GM12878 (cell line): ENCODE results near the gene CSMD2.

Source experiments
- BHLHE40 ChIP-seq, 2 experiments: fragments of 450-650 bp in 1 of 2; IDR thresholded peaks; 2 replicates each; pipeline ENCODE4 v1.6.1; 2011 to 2017; ENCODE audit warnings: low read depth in 2 of 2, borderline replicate concordance in 1 of 2, improper control_type of control experiment in 1 of 2, low read length in 1 of 2, mild to moderate bottlenecking in 1 of 2
- BRCA1 ChIP-seq: IDR thresholded peaks from 2 replicates; pipeline ENCODE4 v1.6.1; 2011; ENCODE audit warnings: low read depth, low read length, improper control_type of control experiment
- CTCF ChIP-seq, 3 experiments: IDR thresholded peaks in 2 of 3; conservative IDR thresholded peaks in 1 of 3; 2 replicates each; pipeline ENCODE4 v1.5.1; 2011; ENCODE audit warnings: low read depth in 3 of 3, low read length in 3 of 3, mild to moderate bottlenecking in 3 of 3, control low read depth in 2 of 3, moderate library complexity in 2 of 3, inconsistent platforms in 1 of 3, mixed read lengths in 1 of 3; ENCODE audit not compliant: control insufficient read depth in 2 of 3, insufficient read depth in 1 of 3; ENCODE audit errors: extremely low read depth in 1 of 3
- JUNB ChIP-seq: IDR thresholded peaks from 2 replicates; pipeline ENCODE4 v1.6.1; 2016; ENCODE audit warnings: antibody characterized with exemption, mild to moderate bottlenecking
- NFYA ChIP-seq: IDR thresholded peaks from 2 replicates; pipeline ENCODE4 v1.6.1; 2011; ENCODE audit warnings: low read depth, mild to moderate bottlenecking, low read length, improper control_type of control experiment, borderline replicate concordance
- RAD21 ChIP-seq: IDR thresholded peaks from 2 replicates; pipeline ENCODE4 v1.6.1; 2011; ENCODE audit warnings: mild to moderate bottlenecking, low read depth, low read length, moderate library complexity; ENCODE audit not compliant: insufficient read depth
- TAF1 ChIP-seq: IDR thresholded peaks from 2 replicates; pipeline ENCODE4 v1.6.1; 2011; ENCODE audit warnings: mild to moderate bottlenecking, low read depth, low read length, borderline replicate concordance
- ZNF24 ChIP-seq: fragments of 450-650 bp; IDR thresholded peaks from 2 replicates; pipeline ENCODE4 v1.6.1; 2017; ENCODE audit warnings: antibody characterized with exemption, mild to moderate bottlenecking
- TF ChIP-seq, protein P1 (sequence below): IDR thresholded peaks from 2 replicates; pipeline ENCODE4 v1.6.1; 2011; ENCODE audit warnings: low read depth, low read length, improper control_type of control experiment, borderline replicate concordance
- TF ChIP-seq, protein P2 (sequence below): fragments of 450-650 bp; formaldehyde crosslinking; IDR thresholded peaks from 2 replicates; pipeline ENCODE4 v1.4.0; 2022; ENCODE audit warnings: mild to moderate bottlenecking, moderate library complexity

GRCh38 chr1:33842348-33842747 lies 322.7 kb downstream of the CSMD2 start:
- TF ChIP-seq BRCA1 (no peak), CTCF (IDR thresholded peaks at IDR 0.05 in 2 of 3, conservative IDR thresholded peaks at IDR 0.05 in 1 of 3; ENCODE audit: control insufficient read depth in 2 of 3, extremely low read depth in 1 of 3, insufficient read depth in 1 of 3, low read depth in 3 of 3, low read length in 3 of 3) (no peak), TAF1 (no peak), BHLHE40 (IDR thresholded peaks at IDR 0.05; ENCODE audit: borderline replicate concordance in 1 of 2, low read depth in 2 of 2, low read length in 1 of 2) (no peak), JUNB (no peak), NFYA (no peak), RAD21 (no peak), ZNF24 (no peak)
- TF ChIP-seq, protein P1, sequence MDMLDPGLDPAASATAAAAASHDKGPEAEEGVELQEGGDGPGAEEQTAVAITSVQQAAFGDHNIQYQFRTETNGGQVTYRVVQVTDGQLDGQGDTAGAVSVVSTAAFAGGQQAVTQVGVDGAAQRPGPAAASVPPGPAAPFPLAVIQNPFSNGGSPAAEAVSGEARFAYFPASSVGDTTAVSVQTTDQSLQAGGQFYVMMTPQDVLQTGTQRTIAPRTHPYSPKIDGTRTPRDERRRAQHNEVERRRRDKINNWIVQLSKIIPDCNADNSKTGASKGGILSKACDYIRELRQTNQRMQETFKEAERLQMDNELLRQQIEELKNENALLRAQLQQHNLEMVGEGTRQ = no peak
- TF ChIP-seq, protein P2, sequence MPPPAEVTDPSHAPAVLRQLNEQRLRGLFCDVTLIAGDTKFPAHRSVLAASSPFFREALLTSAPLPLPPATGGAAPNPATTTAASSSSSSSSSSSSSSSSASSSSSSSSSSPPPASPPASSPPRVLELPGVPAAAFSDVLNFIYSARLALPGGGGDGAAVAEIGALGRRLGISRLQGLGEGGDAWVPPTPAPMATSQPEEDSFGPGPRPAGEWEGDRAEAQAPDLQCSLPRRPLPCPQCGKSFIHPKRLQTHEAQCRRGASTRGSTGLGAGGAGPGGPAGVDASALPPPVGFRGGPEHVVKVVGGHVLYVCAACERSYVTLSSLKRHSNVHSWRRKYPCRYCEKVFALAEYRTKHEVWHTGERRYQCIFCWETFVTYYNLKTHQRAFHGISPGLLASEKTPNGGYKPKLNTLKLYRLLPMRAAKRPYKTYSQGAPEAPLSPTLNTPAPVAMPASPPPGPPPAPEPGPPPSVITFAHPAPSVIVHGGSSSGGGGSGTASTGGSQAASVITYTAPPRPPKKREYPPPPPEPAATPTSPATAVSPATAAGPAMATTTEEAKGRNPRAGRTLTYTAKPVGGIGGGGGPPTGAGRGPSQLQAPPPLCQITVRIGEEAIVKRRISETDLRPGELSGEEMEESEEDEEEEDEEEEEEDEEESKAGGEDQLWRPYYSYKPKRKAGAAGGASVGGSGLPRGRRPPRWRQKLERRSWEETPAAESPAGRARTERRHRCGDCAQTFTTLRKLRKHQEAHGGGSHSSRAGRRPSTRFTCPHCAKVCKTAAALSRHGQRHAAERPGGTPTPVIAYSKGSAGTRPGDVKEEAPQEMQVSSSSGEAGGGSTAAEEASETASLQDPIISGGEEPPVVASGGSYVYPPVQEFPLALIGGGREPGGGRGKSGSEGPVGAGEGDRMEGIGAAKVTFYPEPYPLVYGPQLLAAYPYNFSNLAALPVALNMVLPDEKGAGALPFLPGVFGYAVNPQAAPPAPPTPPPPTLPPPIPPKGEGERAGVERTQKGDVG (CRISPR knock-in tag) = no peak
